ENCODE results near the gene HECW1. TPM values are rescaled to one million over a fixed set of nuclear protein-coding genes. Genes with fewer than 3 reads are reported as not detected.

Gene HECW1
- total and polyA plus RNA-seq, 2 of the 13 experiments (the other 11 are each of a cell fraction or from before 2014, with no cell fraction given) = not detected

DNA sequence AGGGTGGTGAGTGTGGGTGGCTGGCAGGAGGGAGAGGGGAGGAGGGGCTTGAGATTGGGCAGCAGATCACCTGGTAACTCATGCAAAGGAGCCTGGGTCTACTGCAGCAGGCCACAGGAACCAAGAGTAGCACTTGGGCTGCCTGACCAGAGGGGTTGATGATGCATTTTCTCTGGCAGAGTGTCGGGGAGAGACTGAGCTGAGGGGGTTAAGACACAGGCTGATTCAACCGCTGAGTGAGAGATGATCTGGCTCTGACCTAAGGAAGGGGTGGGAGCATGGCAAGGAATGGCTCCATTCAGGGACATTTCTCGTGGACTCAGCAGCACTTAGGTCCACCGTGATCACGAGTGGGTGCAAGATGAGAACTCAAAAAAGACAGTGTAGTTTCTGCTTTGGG is 355.0 kb downstream of the HECW1 start:
- H3K27ac ChIP-seq (ENCODE audit: extremely low read length, insufficient read depth, low read length) = no peak overlapping the region
- intact Hi-C loops (cut with micrococcal nuclease; ENCODE audit: unreplicated experiment) (no loop called here), in situ Hi-C loops (cut with HindIII; ENCODE audit: extremely low pct_ligation_motif_present, low pct_unique_long_range_greater_than_20kb) (loop anchor here (25.0 kb wide), 2 partner anchors 245 to 370 kb away; no protein-coding TSS in a partner anchor)
- peak overlapping the region; percentile 57 for H3K4me2 ChIP-seq (ENCODE audit: low read depth, low read length)
- POLR2A ChIA-PET = no interaction called here
- TF ChIP-seq LCORL (IDR thresholded peaks at IDR 0.05) (no peak), LCORL (CRISPR knock-in tag; IDR thresholded peaks at IDR 0.05) (no peak), SALL1 (CRISPR knock-in tag; IDR thresholded peaks at IDR 0.05) (peak; percentile 34), ZNF263 (CRISPR knock-in tag; IDR thresholded peaks at IDR 0.05) (peak; percentile 42; the same call in 1 of the 2 replicates)
- TF ChIP-seq, protein P1, sequence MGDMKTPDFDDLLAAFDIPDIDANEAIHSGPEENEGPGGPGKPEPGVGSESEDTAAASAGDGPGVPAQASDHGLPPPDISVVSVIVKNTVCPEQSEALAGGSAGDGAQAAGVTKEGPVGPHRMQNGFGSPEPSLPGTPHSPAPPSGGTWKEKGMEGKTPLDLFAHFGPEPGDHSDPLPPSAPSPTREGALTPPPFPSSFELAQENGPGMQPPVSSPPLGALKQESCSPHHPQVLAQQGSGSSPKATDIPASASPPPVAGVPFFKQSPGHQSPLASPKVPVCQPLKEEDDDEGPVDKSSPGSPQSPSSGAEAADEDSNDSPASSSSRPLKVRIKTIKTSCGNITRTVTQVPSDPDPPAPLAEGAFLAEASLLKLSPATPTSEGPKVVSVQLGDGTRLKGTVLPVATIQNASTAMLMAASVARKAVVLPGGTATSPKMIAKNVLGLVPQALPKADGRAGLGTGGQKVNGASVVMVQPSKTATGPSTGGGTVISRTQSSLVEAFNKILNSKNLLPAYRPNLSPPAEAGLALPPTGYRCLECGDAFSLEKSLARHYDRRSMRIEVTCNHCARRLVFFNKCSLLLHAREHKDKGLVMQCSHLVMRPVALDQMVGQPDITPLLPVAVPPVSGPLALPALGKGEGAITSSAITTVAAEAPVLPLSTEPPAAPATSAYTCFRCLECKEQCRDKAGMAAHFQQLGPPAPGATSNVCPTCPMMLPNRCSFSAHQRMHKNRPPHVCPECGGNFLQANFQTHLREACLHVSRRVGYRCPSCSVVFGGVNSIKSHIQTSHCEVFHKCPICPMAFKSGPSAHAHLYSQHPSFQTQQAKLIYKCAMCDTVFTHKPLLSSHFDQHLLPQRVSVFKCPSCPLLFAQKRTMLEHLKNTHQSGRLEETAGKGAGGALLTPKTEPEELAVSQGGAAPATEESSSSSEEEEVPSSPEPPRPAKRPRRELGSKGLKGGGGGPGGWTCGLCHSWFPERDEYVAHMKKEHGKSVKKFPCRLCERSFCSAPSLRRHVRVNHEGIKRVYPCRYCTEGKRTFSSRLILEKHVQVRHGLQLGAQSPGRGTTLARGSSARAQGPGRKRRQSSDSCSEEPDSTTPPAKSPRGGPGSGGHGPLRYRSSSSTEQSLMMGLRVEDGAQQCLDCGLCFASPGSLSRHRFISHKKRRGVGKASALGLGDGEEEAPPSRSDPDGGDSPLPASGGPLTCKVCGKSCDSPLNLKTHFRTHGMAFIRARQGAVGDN (CRISPR knock-in tag; IDR thresholded peaks at IDR 0.05) = peak; percentile 16; the same call in 1 of the 2 replicates
- H3K27me3 ChIP-seq (ENCODE audit: control insufficient read depth in 1 of 2, insufficient read depth in 2 of 2, low read length in 2 of 2) = peaks cover 0 to 23% of the 10 kb centered on the region in 2 experiments; a peak in 4 of 5 replicates
- FAIRE-seq = no peak
- peaks cover 58% of the 10 kb centered on the region for H3K4me1 ChIP-seq (ENCODE audit: insufficient read depth, low read length)
- no TSS peak for BruUV-seq (replicated peaks)
- CTCF ChIA-PET (ENCODE audit: low intra/inter-chr PET ratio, low total read pairs) = no interaction called here
- no peaks in the 10 kb centered on the region for H3K79me2 ChIP-seq (ENCODE audit: insufficient read depth, low read length)
- H3K36me3 ChIP-seq (replicated peaks in 1 of 2; ENCODE audit: control insufficient read depth in 1 of 2, insufficient read depth in 2 of 2, low read length in 2 of 2) = no peaks in the 10 kb centered on the region
- WGBS (ENCODE audit: low lambda C conversion rate) = 27% methylated on average over 5 of the region's 5 CpGs
- H4K20me1 ChIP-seq (ENCODE audit: insufficient read depth, low read length) = no peaks in the 10 kb centered on the region
- H3K9ac ChIP-seq (ENCODE audit: insufficient read depth, low read depth, low read length) = no peak overlapping the region
- H3K9me3 ChIP-seq (ENCODE audit: low read length) = no peaks in the 10 kb centered on the region
- H2AFZ ChIP-seq (ENCODE audit: low read length) = no peak overlapping the region
- peak; percentile 49 for ATAC-seq
- DNase-seq (ENCODE audit: low spot score) = no peak
- H3K4me3 ChIP-seq (replicated peaks in 1 of 3; ENCODE audit: insufficient read depth in 1 of 3, low read depth in 2 of 3, low read length in 3 of 3) = peak overlapping the region in 1 of 3 experiments; percentile 41; a peak in 2 of 6 replicates

Measured in HepG2 (cell line).